Measurements from ENCODE around the gene CYB5R2. TPM values are rescaled to one million over a fixed set of nuclear protein-coding genes. Genes with fewer than 3 reads are reported as not detected.

The CYB5R2 gene
- total and polyA plus RNA-seq, 9 donors, result 11.8 to 32.0 (median 20.7) TPM

DNA sequence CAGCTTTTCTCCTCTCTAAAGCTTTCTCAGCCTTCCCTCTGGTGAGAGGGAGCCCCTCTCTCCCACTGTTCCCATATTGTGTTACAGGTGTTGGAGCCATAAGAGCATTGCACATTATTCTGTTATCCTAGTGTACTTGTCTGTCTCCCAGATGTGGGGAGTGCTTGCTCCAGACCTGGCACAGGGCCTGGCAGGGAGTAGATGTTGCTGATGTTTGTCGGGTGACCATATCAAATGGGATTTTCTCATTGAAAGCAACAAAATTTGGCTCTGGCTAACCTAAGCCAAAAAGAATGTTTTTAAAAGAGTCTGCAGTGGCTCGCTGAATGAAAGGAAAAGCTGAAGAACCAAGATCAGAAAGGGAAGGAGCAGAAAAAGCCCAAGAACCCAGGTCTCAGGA, 41.1 kb downstream of the CYB5R2 start:
- no peak for DNase-seq
- H3K4me3 ChIP-seq, result no peak overlapping the region
- no peak overlapping the region for H3K27ac ChIP-seq
- WGBS, 3 donors, result 42 to 67% (median 51%) methylated on average over 2 of the region's 2 CpGs
- no peaks in the 10 kb centered on the region for H3K27me3 ChIP-seq
- H3K9me3 ChIP-seq, result no peaks in the 10 kb centered on the region
- no peaks in the 10 kb centered on the region for H3K4me1 ChIP-seq (ENCODE audit: insufficient read depth)
- intact Hi-C loops (cut with DNase I), result no loop called here
- TF ChIP-seq CTCF (IDR thresholded peaks at IDR 0.05), result no peak
- TF ChIP-seq POLR2A (IDR thresholded peaks at IDR 0.05), result no peak
- H3K36me3 ChIP-seq, result no peaks in the 10 kb centered on the region

- H3K4me1 ChIP-seq (ENCODE audit: insufficient read depth), result no peaks in the 10 kb centered on the region
- H3K27me3 ChIP-seq, result no peaks in the 10 kb centered on the region
- WGBS, 3 donors, result 90 to 100% (median 98%) methylated on average over 2 of the region's 2 CpGs
- TF ChIP-seq EP300 (IDR thresholded peaks at IDR 0.05), result no peak
- no peak for TF ChIP-seq CTCF (IDR thresholded peaks at IDR 0.05)
- no peak for TF ChIP-seq POLR2A (IDR thresholded peaks at IDR 0.05)
- no peak overlapping the region for H3K27ac ChIP-seq
- no peaks in the 10 kb centered on the region for H3K9me3 ChIP-seq
- no peak overlapping the region for H3K4me3 ChIP-seq
- no peak for DNase-seq
- intact Hi-C loops (cut with DNase I), result no loop called here
- no peaks in the 10 kb centered on the region for H3K36me3 ChIP-seq
Measured at GRCh38 chr11:7630002-7630401, 43.3 kb downstream of the CYB5R2 start.

GRCh38 chr11:7628660-7629059, 44.6 kb downstream of the CYB5R2 start:
- H3K4me1 ChIP-seq (ENCODE audit: insufficient read depth), result no peaks in the 10 kb centered on the region
- whole genome bisulfite sequencing, 3 donors, result 64 to 69% (median 68%) methylated on average over 3 of the region's 3 CpGs
- no peak for TF ChIP-seq EP300 (IDR thresholded peaks at IDR 0.05)
- no peak for TF ChIP-seq CTCF (IDR thresholded peaks at IDR 0.05)
- TF ChIP-seq POLR2A (IDR thresholded peaks at IDR 0.05), result no peak
- no peaks in the 10 kb centered on the region for H3K9me3 ChIP-seq
- no peak for DNase-seq
- intact Hi-C loops (cut with DNase I), result no loop called here
- no peaks in the 10 kb centered on the region for H3K27me3 ChIP-seq
- H3K36me3 ChIP-seq, result no peaks in the 10 kb centered on the region
- no peak overlapping the region for H3K4me3 ChIP-seq
- no peak overlapping the region for H3K27ac ChIP-seq

- no peak overlapping the region for H3K4me3 ChIP-seq
- WGBS, 3 donors, result 90 to 97% (median 96%) methylated on average over 2 of the region's 2 CpGs
- H3K4me1 ChIP-seq (ENCODE audit: insufficient read depth), result no peaks in the 10 kb centered on the region
- intact Hi-C loops (cut with DNase I), result no loop called here
- no peaks in the 10 kb centered on the region for H3K27me3 ChIP-seq
- no peak for TF ChIP-seq POLR2A (IDR thresholded peaks at IDR 0.05)
- no peak for TF ChIP-seq CTCF (IDR thresholded peaks at IDR 0.05)
- no peak for TF ChIP-seq EP300 (IDR thresholded peaks at IDR 0.05)
- H3K27ac ChIP-seq, result no peak overlapping the region
- no peaks in the 10 kb centered on the region for H3K9me3 ChIP-seq
- no peaks in the 10 kb centered on the region for H3K36me3 ChIP-seq
- no peak for DNase-seq
Measured at GRCh38 chr11:7622721-7623120, 50.6 kb downstream of the CYB5R2 start.

DNA sequence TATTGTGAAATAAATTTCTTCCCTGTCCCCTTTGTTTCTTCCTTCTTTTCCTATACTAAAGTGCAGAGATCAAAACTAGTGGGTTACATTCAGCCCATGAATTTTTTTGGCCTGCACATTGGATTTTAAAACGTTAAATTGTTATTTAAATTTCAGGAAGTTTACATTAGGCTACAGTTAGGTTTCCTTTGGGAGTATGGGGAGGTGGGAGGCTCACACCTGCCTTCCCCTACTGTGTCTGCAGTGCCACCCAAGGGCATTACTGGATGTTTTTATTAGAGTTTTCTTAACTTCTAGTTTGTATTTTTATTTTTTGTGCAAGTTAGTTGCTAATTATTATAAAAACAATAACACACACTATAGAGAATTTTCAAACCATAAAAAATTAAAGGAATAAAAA, 51.7 kb downstream of the CYB5R2 start:
- intact Hi-C loops (cut with DNase I), result no loop called here
- Histone ChIP-seq H3K27me3 (no peaks in the 10 kb centered on the region), H3K9me3 (no peaks in the 10 kb centered on the region), H3K4me3 (no peak overlapping the region), H3K36me3 (no peaks in the 10 kb centered on the region), H3K4me1 (ENCODE audit: insufficient read depth) (no peaks in the 10 kb centered on the region), H3K27ac (no peak overlapping the region)
- no peak for TF ChIP-seq EP300 (IDR thresholded peaks at IDR 0.05)
- TF ChIP-seq CTCF (IDR thresholded peaks at IDR 0.05), result no peak
- TF ChIP-seq POLR2A (IDR thresholded peaks at IDR 0.05), result no peak
- 7 to 10% (median 9%) methylated on average over 1 of the region's 1 CpG for WGBS, 3 donors
- no peak for DNase-seq
